HT-29 (cell line): ENCODE data around the gene AMPH. TPM values are rescaled to one million over a fixed set of nuclear protein-coding genes. Genes with fewer than 3 reads are reported as not detected.

Experiments
- DNase-seq: peaks from one replicate; pipeline ENCODE4 v3.0.0-alpha.2; 2015; ENCODE audit warnings: low spot score
- total RNA-seq: library from RNA; depleted of rRNA; stranded (reverse); fragments of >200 nt; shearing (Covaris generic); gene quantifications from 2 replicates; pipeline ENCODE4 v1.2.3, GENCODE V29; 2014

The AMPH gene
- total RNA-seq, 1 experiment from 2014 or later: not detected

GRCh38 chr7:38542156-38542555, 89.0 kb downstream of the AMPH start:
- no peak for DNase-seq

- no peak for DNase-seq
Measured at GRCh38 chr7:38541440-38541839, 89.7 kb downstream of the AMPH start.

GRCh38 chr7:38539477-38540081, 91.6 kb downstream of the AMPH start:
- no peak for DNase-seq

- DNase-seq: no peak
Measured at GRCh38 chr7:38535073-38535472, 96.1 kb downstream of the AMPH start.

GRCh38 chr7:38525857-38526256, 105.3 kb downstream of the AMPH start:
- no peak for DNase-seq

- no peak for DNase-seq
Measured at GRCh38 chr7:38524786-38525185, 106.4 kb downstream of the AMPH start.

- no peak for DNase-seq
Measured at GRCh38 chr7:38520741-38521140, 110.4 kb downstream of the AMPH start.

GRCh38 chr7:38518541-38518940, 112.6 kb downstream of the AMPH start:
- DNase-seq: no peak

GRCh38 chr7:38512704-38513103, 118.5 kb downstream of the AMPH start:
- no peak for DNase-seq

GRCh38 chr7:38512291-38512690, 118.9 kb downstream of the AMPH start:
- no peak for DNase-seq

GRCh38 chr7:38507384-38507783, 123.8 kb downstream of the AMPH start:
- no peak for DNase-seq

GRCh38 chr7:38506756-38507155, 124.4 kb downstream of the AMPH start:
- no peak for DNase-seq

GRCh38 chr7:38506004-38506403, 125.2 kb downstream of the AMPH start:
- DNase-seq: no peak

GRCh38 chr7:38504684-38505083, 126.5 kb downstream of the AMPH start:
- DNase-seq: no peak

- DNase-seq: no peak
Measured at GRCh38 chr7:38502848-38503247, 128.3 kb downstream of the AMPH start.

- peak; percentile 27 for DNase-seq
Measured at GRCh38 chr7:38502289-38502688, 128.9 kb downstream of the AMPH start.

GRCh38 chr7:38492010-38492409, 139.2 kb downstream of the AMPH start:
- DNase-seq: peak; percentile 9

- DNase-seq: no peak
Measured at GRCh38 chr7:38482521-38482920, 148.7 kb downstream of the AMPH start.

GRCh38 chr7:38481401-38481800, 149.8 kb downstream of the AMPH start:
- DNase-seq: no peak

- no peak for DNase-seq
Measured at GRCh38 chr7:38478404-38478803, 152.8 kb downstream of the AMPH start.

GRCh38 chr7:38477333-38477732, 153.8 kb downstream of the AMPH start:
- DNase-seq: no peak

GRCh38 chr7:38476764-38477163, 154.4 kb downstream of the AMPH start:
- no peak for DNase-seq

- DNase-seq: no peak
Measured at GRCh38 chr7:38465956-38466355, 165.2 kb downstream of the AMPH start.
